Neural progenitor cell (in vitro differentiated cells): ENCODE results near the gene IGHMBP2. TPM values are rescaled to one million over a fixed set of nuclear protein-coding genes. Genes with fewer than 3 reads are reported as not detected.

Experiments
- DNase-seq: peaks from one replicate; pipeline ENCODE4 v3.0.0-alpha.2; 2016; ENCODE audit warnings: low spot score
- H2AFZ ChIP-seq: fragments of 200-600 bp; sonication (generic); replicated peaks from 2 replicates; pipeline ENCODE4 v1.6.1; 2016; ENCODE audit warnings: antibody characterized with exemption
- H3F3A ChIP-seq: fragments of 200-600 bp; sonication (generic); 2 replicates; pipeline ENCODE4 v1.6.1; 2016; ENCODE audit warnings: antibody characterized with exemption, low read depth
- H3K27ac ChIP-seq: fragments of 200-600 bp; sonication (generic); 2 replicates; pipeline ENCODE4 v1.5.1; 2016; ENCODE audit warnings: mild to moderate bottlenecking
- H3K27me3 ChIP-seq: fragments of 200-600 bp; sonication (generic); 2 replicates; pipeline ENCODE4 v1.6.1; 2016; ENCODE audit warnings: mild to moderate bottlenecking, moderate library complexity
- H3K36me3 ChIP-seq: fragments of 200-600 bp; sonication (generic); 2 replicates; pipeline ENCODE4 v1.5.1; 2016
- H3K4me1 ChIP-seq: fragments of 200-600 bp; sonication (generic); 2 replicates; pipeline ENCODE4 v1.6.1; 2016; ENCODE audit warnings: mixed run types
- H3K4me2 ChIP-seq: fragments of 200-600 bp; sonication (generic); 2 replicates; pipeline ENCODE4 v1.6.1; 2016
- H3K4me3 ChIP-seq: fragments of 200-600 bp; sonication (generic); 2 replicates; pipeline ENCODE4 v1.5.1; 2016
- H3K79me2 ChIP-seq: fragments of 200-600 bp; sonication (generic); 2 replicates; pipeline ENCODE4 v1.6.1; 2016; ENCODE audit warnings: low read depth
- H3K9ac ChIP-seq: fragments of 200-600 bp; sonication (generic); 2 replicates; pipeline ENCODE4 v1.6.1; 2016
- H3K9me3 ChIP-seq: fragments of 200-600 bp; sonication (generic); 2 replicates; pipeline ENCODE4 v1.5.1; 2016; ENCODE audit warnings: low read depth
- H4K20me1 ChIP-seq: fragments of 200-600 bp; sonication (generic); 2 replicates; pipeline ENCODE4 v1.6.1; 2016; ENCODE audit warnings: low read depth
- H3K27ac Mint-ChIP-seq: 3 replicates; pipeline ENCODE4 v1.8.0; 2021; ENCODE audit warnings: mixed read lengths
- H3K27me3 Mint-ChIP-seq: 2 replicates; pipeline ENCODE4 v1.8.0; 2022; ENCODE audit warnings: low read depth, mild to moderate bottlenecking, inconsistent platforms, moderate library complexity, mixed read lengths; ENCODE audit not compliant: insufficient read depth
- H3K36me3 Mint-ChIP-seq: 3 replicates; pipeline ENCODE4 v1.8.0; 2021; ENCODE audit warnings: mixed read lengths
- H3K4me1 Mint-ChIP-seq: 3 replicates; pipeline ENCODE4 v1.8.0; 2021; ENCODE audit warnings: mixed read lengths
- H3K4me3 Mint-ChIP-seq: 3 replicates; pipeline ENCODE4 v1.8.0; 2021; ENCODE audit warnings: mild to moderate bottlenecking, moderate library complexity, mixed read lengths
- H3K9me3 Mint-ChIP-seq: 3 replicates; pipeline ENCODE4 v1.8.0; 2020; ENCODE audit warnings: mixed read lengths
- EZH2 ChIP-seq: fragments of 200-600 bp; sonication (generic); IDR thresholded peaks from 2 replicates; pipeline ENCODE4 v1.6.1; 2017; ENCODE audit warnings: antibody characterized with exemption, mild to moderate bottlenecking, moderate library complexity
- EZH2phosphoT487 ChIP-seq: fragments of 200-600 bp; sonication (generic); IDR thresholded peaks from 2 replicates; pipeline ENCODE4 v1.6.1; 2017; ENCODE audit warnings: antibody characterized with exemption
- total RNA-seq: library from RNA; depleted of rRNA; stranded (reverse); fragments of >200 nt; gene quantifications from 2 replicates; pipeline ENCODE4 v1.2.3, GENCODE V29; 2015; ENCODE audit warnings: low replicate concordance
- TF ChIP-seq, protein P1 (sequence below): fragments of 200-600 bp; sonication (generic); IDR thresholded peaks from 2 replicates; pipeline ENCODE4 v1.5.1; 2017; ENCODE audit warnings: antibody characterized with exemption, mild to moderate bottlenecking

Gene IGHMBP2
- total RNA-seq, 1 donor from 2014 or later, result 13.6 TPM

DNA sequence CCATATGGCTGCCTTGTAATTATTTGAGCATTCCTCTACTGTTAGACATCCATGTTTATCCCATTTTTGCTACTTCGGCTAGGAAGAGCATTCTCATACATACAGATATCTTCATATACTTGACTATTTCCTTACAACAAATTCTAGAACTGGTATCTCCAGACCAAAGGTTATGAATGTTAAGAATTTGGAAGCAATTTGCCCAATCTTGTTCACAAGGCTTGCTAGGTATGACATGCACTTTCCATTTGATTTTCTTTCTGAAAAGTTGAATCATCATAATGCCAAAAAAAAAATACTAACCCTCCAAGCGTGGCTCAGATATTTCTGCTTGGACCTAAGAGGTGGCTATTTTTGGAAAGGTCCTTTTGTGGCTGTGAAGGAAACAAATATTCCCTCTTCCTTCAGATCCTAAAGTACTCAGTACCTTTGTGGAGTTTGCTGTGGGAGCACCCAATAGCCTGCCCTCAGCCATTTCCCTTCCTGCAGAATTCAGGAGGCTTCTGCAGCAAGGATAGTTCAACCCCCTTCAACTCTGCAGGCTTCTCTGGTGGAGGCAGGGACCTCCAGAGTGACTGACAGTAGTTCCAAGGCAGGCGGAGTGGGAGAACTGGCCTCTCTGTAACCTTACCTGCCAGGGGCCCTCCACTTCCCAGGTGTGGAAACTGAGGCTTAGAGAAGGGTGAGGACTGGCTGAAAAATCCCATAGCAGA, 40.0 kb upstream of the IGHMBP2 start:
- Mint-ChIP-seq H3K4me1 (peaks cover 2% of the 10 kb centered on the region), H3K27ac (no peak overlapping the region), H3K4me3 (no peak overlapping the region), H3K36me3 (peaks cover 4% of the 10 kb centered on the region), H3K9me3 (peaks cover 14% of the 10 kb centered on the region), H3K27me3 (peaks cover 7% of the 10 kb centered on the region)
- Histone ChIP-seq H3K9ac (no peak overlapping the region), H3K4me1 (peaks cover 2% of the 10 kb centered on the region), H3K27ac (no peak overlapping the region), H3F3A (no peaks in the 10 kb centered on the region), H3K27me3 (no peaks in the 10 kb centered on the region), H3K79me2 (no peaks in the 10 kb centered on the region), H2AFZ (no peak overlapping the region), H3K4me2 (no peak overlapping the region), H3K9me3 (no peaks in the 10 kb centered on the region), H3K36me3 (no peaks in the 10 kb centered on the region), H4K20me1 (no peaks in the 10 kb centered on the region), H3K4me3 (no peak overlapping the region)
- TF ChIP-seq EZH2 (no peak), EZH2phosphoT487 (no peak)
- TF ChIP-seq, protein P1, sequence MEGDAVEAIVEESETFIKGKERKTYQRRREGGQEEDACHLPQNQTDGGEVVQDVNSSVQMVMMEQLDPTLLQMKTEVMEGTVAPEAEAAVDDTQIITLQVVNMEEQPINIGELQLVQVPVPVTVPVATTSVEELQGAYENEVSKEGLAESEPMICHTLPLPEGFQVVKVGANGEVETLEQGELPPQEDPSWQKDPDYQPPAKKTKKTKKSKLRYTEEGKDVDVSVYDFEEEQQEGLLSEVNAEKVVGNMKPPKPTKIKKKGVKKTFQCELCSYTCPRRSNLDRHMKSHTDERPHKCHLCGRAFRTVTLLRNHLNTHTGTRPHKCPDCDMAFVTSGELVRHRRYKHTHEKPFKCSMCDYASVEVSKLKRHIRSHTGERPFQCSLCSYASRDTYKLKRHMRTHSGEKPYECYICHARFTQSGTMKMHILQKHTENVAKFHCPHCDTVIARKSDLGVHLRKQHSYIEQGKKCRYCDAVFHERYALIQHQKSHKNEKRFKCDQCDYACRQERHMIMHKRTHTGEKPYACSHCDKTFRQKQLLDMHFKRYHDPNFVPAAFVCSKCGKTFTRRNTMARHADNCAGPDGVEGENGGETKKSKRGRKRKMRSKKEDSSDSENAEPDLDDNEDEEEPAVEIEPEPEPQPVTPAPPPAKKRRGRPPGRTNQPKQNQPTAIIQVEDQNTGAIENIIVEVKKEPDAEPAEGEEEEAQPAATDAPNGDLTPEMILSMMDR, result no peak
- DNase-seq, result no peak

DNA sequence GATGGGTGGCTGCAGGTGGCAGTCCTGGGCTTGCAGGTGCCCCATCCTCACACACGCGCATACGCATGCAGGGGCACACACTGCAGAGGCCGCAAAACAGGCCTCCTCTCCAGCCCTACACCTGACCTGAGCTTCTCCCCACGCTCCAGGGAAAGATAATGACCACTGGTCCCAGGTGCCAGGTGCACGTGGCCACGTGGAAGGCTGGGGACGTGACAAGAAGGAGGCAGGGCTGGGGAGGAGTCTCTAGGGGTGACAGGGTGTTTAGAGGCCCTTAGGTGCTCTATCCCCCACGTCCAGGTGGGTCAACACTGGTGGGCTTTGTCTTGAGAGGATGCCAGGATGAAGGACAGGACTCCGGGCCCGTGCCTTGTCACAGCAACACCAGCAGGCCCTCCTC, 38.5 kb upstream of the IGHMBP2 start:
- H3K9me3 ChIP-seq, result no peaks in the 10 kb centered on the region
- H3K27me3 ChIP-seq, result peaks cover 14% of the 10 kb centered on the region
- no peak overlapping the region for H3K27ac ChIP-seq
- no peak overlapping the region for H3K4me2 ChIP-seq
- H4K20me1 ChIP-seq, result no peaks in the 10 kb centered on the region
- no peak for TF ChIP-seq EZH2phosphoT487
- TF ChIP-seq, protein P1, result no peak
- no peak for TF ChIP-seq EZH2
- H3K9ac ChIP-seq, result no peak overlapping the region
- H3K4me3 ChIP-seq, result no peak overlapping the region
- no peaks in the 10 kb centered on the region for H3F3A ChIP-seq
- Mint-ChIP-seq H3K36me3 (peaks cover 4% of the 10 kb centered on the region), H3K27ac (no peak overlapping the region), H3K4me1 (peaks cover 10% of the 10 kb centered on the region), H3K9me3 (peaks cover 11% of the 10 kb centered on the region), H3K4me3 (no peak overlapping the region), H3K27me3 (peaks cover 3% of the 10 kb centered on the region)
- peaks cover 11% of the 10 kb centered on the region for H3K4me1 ChIP-seq
- H2AFZ ChIP-seq, result no peak overlapping the region
- no peaks in the 10 kb centered on the region for H3K79me2 ChIP-seq
- DNase-seq, result no peak
- no peaks in the 10 kb centered on the region for H3K36me3 ChIP-seq

DNA sequence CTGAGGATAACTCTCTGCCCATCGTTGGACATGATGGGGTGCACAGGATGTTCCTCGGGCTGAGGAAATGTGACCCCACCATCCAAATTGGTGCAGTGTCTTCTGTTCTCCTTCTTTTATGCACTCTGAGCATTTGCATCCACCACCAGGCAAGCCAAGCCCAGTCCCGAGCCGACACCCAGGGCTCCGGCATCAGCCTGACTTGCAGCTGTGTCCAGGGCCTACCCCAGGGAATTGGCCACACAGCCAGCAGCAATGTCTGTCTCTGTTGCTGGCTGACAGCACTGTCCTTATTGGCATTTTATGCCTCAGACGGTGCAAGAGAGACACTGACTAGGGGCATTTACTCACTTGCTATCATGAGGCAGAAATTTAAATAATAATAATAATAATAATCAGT, 36.6 kb upstream of the IGHMBP2 start:
- H3K36me3 ChIP-seq, result no peaks in the 10 kb centered on the region
- H2AFZ ChIP-seq, result no peak overlapping the region
- no peak overlapping the region for H3K9ac ChIP-seq
- H3K4me2 ChIP-seq, result no peak overlapping the region
- no peak for DNase-seq
- Mint-ChIP-seq H3K27me3 (peaks cover 2% of the 10 kb centered on the region), H3K27ac (no peak overlapping the region), H3K4me1 (peaks cover 17% of the 10 kb centered on the region), H3K4me3 (no peak overlapping the region), H3K36me3 (peaks cover 4% of the 10 kb centered on the region), H3K9me3 (peaks cover 11% of the 10 kb centered on the region)
- no peaks in the 10 kb centered on the region for H3K9me3 ChIP-seq
- no peak for TF ChIP-seq EZH2
- no peak for TF ChIP-seq EZH2phosphoT487
- TF ChIP-seq, protein P1, result no peak
- H3F3A ChIP-seq, result no peaks in the 10 kb centered on the region
- peaks cover 29% of the 10 kb centered on the region for H3K27me3 ChIP-seq
- no peak overlapping the region for H3K4me3 ChIP-seq
- no peaks in the 10 kb centered on the region for H3K79me2 ChIP-seq
- H3K4me1 ChIP-seq, result peaks cover 11% of the 10 kb centered on the region
- no peaks in the 10 kb centered on the region for H4K20me1 ChIP-seq
- H3K27ac ChIP-seq, result no peak overlapping the region
